ENCODE measurements around the gene PPA1.
"Not testable (repeated sequence)": the region's sequence is repeated elsewhere in the genome, so short reads cannot be mapped to it uniquely, and the experiment has no call there.

The PPA1 gene

GRCh38 chr10:70201105-70201504, 32.1 kb downstream of the PPA1 start:
- no peak for DNase-seq

GRCh38 chr10:70198696-70199466, 34.3 kb downstream of the PPA1 start:
- DNase-seq = no peak

GRCh38 chr10:70197235-70197945, 35.8 kb downstream of the PPA1 start:
- no peak for DNase-seq

GRCh38 chr10:70193391-70193844, 39.8 kb downstream of the PPA1 start:
- no peak for DNase-seq

GRCh38 chr10:70192326-70192968, 40.8 kb downstream of the PPA1 start:
- DNase-seq = no peak

- no peak for DNase-seq
Observed at GRCh38 chr10:70191972-70192305, 41.3 kb downstream of the PPA1 start.

GRCh38 chr10:70191161-70191971, 41.9 kb downstream of the PPA1 start:
- no peak for DNase-seq

- no peak for DNase-seq
Observed at GRCh38 chr10:70190581-70190980, 42.6 kb downstream of the PPA1 start.

- DNase-seq = no peak
Observed at GRCh38 chr10:70190102-70190501, 43.1 kb downstream of the PPA1 start.

GRCh38 chr10:70188768-70189167, 44.5 kb downstream of the PPA1 start:
- DNase-seq = no peak

- DNase-seq = no peak
Observed at GRCh38 chr10:70186571-70186970, 46.7 kb downstream of the PPA1 start.

GRCh38 chr10:70186090-70186489, 47.1 kb downstream of the PPA1 start:
- DNase-seq = no peak

- DNase-seq = no peak
Observed at GRCh38 chr10:70183304-70183703, 49.9 kb downstream of the PPA1 start.

- DNase-seq = not testable (repeated sequence)
Observed at GRCh38 chr10:70179209-70179608, 54.0 kb downstream of the PPA1 start.

- no peak for DNase-seq
Observed at GRCh38 chr10:70178139-70178725, 55.0 kb downstream of the PPA1 start.

- DNase-seq = no peak
Observed at GRCh38 chr10:70176441-70176840, 56.8 kb downstream of the PPA1 start.

- no peak for DNase-seq
Observed at GRCh38 chr10:70175516-70175915, 57.7 kb downstream of the PPA1 start.

GRCh38 chr10:70174058-70174741, 59.0 kb downstream of the PPA1 start:
- DNase-seq = no peak

- no peak for DNase-seq
Observed at GRCh38 chr10:70169649-70170364, 63.4 kb downstream of the PPA1 start.

- DNase-seq = no peak
Observed at GRCh38 chr10:70169011-70169410, 64.2 kb downstream of the PPA1 start.

- no peak for DNase-seq
Observed at GRCh38 chr10:70167246-70167645, 66.0 kb downstream of the PPA1 start.
